DOHH2 (cell line): ENCODE data around the gene PEPD.

Experiments
- H3F3A ChIP-seq: fragments of 200-600 bp; sonication (generic), shearing (Covaris generic); 2 replicates; pipeline ENCODE4 v1.6.0; 2016; ENCODE audit warnings: antibody characterized with exemption, mild to moderate bottlenecking; ENCODE audit not compliant: control insufficient read depth, insufficient read depth
- H3K27ac ChIP-seq: fragments of 200-600 bp; sonication (generic); 2 replicates; pipeline ENCODE4 v1.5.1; 2014; ENCODE audit warnings: low read depth, mild to moderate bottlenecking, low read length, moderate library complexity
- H3K27me3 ChIP-seq: fragments of 200-600 bp; sonication (generic); 2 replicates; pipeline ENCODE4 v1.6.1; 2014; ENCODE audit warnings: mild to moderate bottlenecking, low read length, mixed read lengths; ENCODE audit not compliant: control insufficient read depth
- H3K36me3 ChIP-seq: fragments of 200-600 bp; sonication (generic); 2 replicates; pipeline ENCODE4 v1.6.1; 2014; ENCODE audit warnings: mild to moderate bottlenecking, low read length, moderate library complexity, mixed read lengths; ENCODE audit not compliant: control insufficient read depth
- H3K4me1 ChIP-seq: fragments of 200-600 bp; sonication (generic); 2 replicates; pipeline ENCODE4 v1.6.1; 2014; ENCODE audit warnings: mild to moderate bottlenecking, low read length, mixed read lengths; ENCODE audit not compliant: control insufficient read depth
- H3K4me2 ChIP-seq: fragments of 200-600 bp; sonication (generic); 2 replicates; pipeline ENCODE4 v1.6.0; 2014; ENCODE audit warnings: mild to moderate bottlenecking, low read length, moderate library complexity
- H3K4me3 ChIP-seq: fragments of 200-600 bp; sonication (generic); 2 replicates; pipeline ENCODE4 v1.5.1; 2014; ENCODE audit warnings: mild to moderate bottlenecking, low read length, mixed read lengths
- H3K79me2 ChIP-seq: fragments of 200-600 bp; sonication (generic); 2 replicates; pipeline ENCODE4 v1.6.1; 2014; ENCODE audit warnings: mild to moderate bottlenecking, low read length, mixed read lengths; ENCODE audit not compliant: control insufficient read depth
- H3K9me2 ChIP-seq: fragments of 200-600 bp; sonication (generic); replicated peaks from 2 replicates; pipeline ENCODE4 v1.6.1; 2014; ENCODE audit warnings: mild to moderate bottlenecking, low read length, mixed read lengths; ENCODE audit not compliant: control insufficient read depth
- H3K9me3 ChIP-seq: fragments of 200-600 bp; sonication (generic); 2 replicates; pipeline ENCODE4 v1.6.1; 2014; ENCODE audit warnings: antibody characterized with exemption, low read length, mixed read lengths; ENCODE audit not compliant: control insufficient read depth, insufficient read depth
- H4K20me1 ChIP-seq: fragments of 200-600 bp; sonication (generic); 2 replicates; pipeline ENCODE4 v1.6.0; 2014; ENCODE audit warnings: low read depth, mild to moderate bottlenecking, antibody characterized with exemption, low read length, moderate library complexity; ENCODE audit not compliant: control insufficient read depth, insufficient read depth
- CTCF ChIP-seq: fragments of 200-600 bp; sonication (generic); IDR thresholded peaks from one replicate; pipeline ENCODE4 v1.5.1; 2014; ENCODE audit warnings: antibody characterized with exemption, mild to moderate bottlenecking, low read depth, low read length; ENCODE audit not compliant: poor library complexity, severe bottlenecking
- EZH2phosphoT487 ChIP-seq: fragments of 200-600 bp; sonication (generic); IDR thresholded peaks from 2 replicates; pipeline ENCODE4 v1.6.1; 2017; ENCODE audit warnings: borderline replicate concordance, mild to moderate bottlenecking, antibody characterized with exemption, low read length, moderate library complexity, mixed read lengths

Gene PEPD

GRCh38 chr19:33426621-33427361 lies 94.8 kb downstream of the PEPD start:
- H3K4me1 ChIP-seq: no peaks in the 10 kb centered on the region
- TF ChIP-seq CTCF: no peak
- no peak for TF ChIP-seq EZH2phosphoT487
- no peak overlapping the region for H3K4me3 ChIP-seq
- no peaks in the 10 kb centered on the region for H3K9me2 ChIP-seq
- no peaks in the 10 kb centered on the region for H4K20me1 ChIP-seq
- no peaks in the 10 kb centered on the region for H3K79me2 ChIP-seq
- no peaks in the 10 kb centered on the region for H3K36me3 ChIP-seq
- H3K4me2 ChIP-seq: no peak overlapping the region
- H3K9me3 ChIP-seq: no peaks in the 10 kb centered on the region
- no peaks in the 10 kb centered on the region for H3F3A ChIP-seq
- H3K27me3 ChIP-seq: no peaks in the 10 kb centered on the region
- no peak overlapping the region for H3K27ac ChIP-seq

GRCh38 chr19:33424181-33424580 lies 97.4 kb downstream of the PEPD start:
- no peaks in the 10 kb centered on the region for H3K79me2 ChIP-seq
- no peaks in the 10 kb centered on the region for H3F3A ChIP-seq
- no peaks in the 10 kb centered on the region for H3K36me3 ChIP-seq
- no peaks in the 10 kb centered on the region for H3K4me1 ChIP-seq
- H3K9me3 ChIP-seq: no peaks in the 10 kb centered on the region
- no peak overlapping the region for H3K4me2 ChIP-seq
- H3K27ac ChIP-seq: no peak overlapping the region
- H3K9me2 ChIP-seq: no peaks in the 10 kb centered on the region
- no peaks in the 10 kb centered on the region for H3K27me3 ChIP-seq
- no peak for TF ChIP-seq CTCF
- TF ChIP-seq EZH2phosphoT487: no peak
- H4K20me1 ChIP-seq: no peaks in the 10 kb centered on the region
- H3K4me3 ChIP-seq: no peak overlapping the region

GRCh38 chr19:33422369-33423180 lies 99.0 kb downstream of the PEPD start:
- H4K20me1 ChIP-seq: no peaks in the 10 kb centered on the region
- no peak overlapping the region for H3K4me3 ChIP-seq
- no peaks in the 10 kb centered on the region for H3K36me3 ChIP-seq
- no peaks in the 10 kb centered on the region for H3K79me2 ChIP-seq
- H3K4me1 ChIP-seq: no peaks in the 10 kb centered on the region
- H3K27ac ChIP-seq: no peak overlapping the region
- no peaks in the 10 kb centered on the region for H3K9me3 ChIP-seq
- no peaks in the 10 kb centered on the region for H3K9me2 ChIP-seq
- TF ChIP-seq EZH2phosphoT487 (no peak), CTCF (no peak)
- H3K4me2 ChIP-seq: no peak overlapping the region
- H3K27me3 ChIP-seq: no peaks in the 10 kb centered on the region
- no peaks in the 10 kb centered on the region for H3F3A ChIP-seq
